ENCODE measurements around the gene GAB2. TPM values are rescaled to one million over a fixed set of nuclear protein-coding genes. Genes with fewer than 3 reads are reported as not detected.
A peak's percentile ranks its signal among the peaks of the same experiment; 100 is the strongest.

Gene GAB2
- polyA plus RNA-seq, 1 donor from 2014 or later, result 4.2 TPM

DNA sequence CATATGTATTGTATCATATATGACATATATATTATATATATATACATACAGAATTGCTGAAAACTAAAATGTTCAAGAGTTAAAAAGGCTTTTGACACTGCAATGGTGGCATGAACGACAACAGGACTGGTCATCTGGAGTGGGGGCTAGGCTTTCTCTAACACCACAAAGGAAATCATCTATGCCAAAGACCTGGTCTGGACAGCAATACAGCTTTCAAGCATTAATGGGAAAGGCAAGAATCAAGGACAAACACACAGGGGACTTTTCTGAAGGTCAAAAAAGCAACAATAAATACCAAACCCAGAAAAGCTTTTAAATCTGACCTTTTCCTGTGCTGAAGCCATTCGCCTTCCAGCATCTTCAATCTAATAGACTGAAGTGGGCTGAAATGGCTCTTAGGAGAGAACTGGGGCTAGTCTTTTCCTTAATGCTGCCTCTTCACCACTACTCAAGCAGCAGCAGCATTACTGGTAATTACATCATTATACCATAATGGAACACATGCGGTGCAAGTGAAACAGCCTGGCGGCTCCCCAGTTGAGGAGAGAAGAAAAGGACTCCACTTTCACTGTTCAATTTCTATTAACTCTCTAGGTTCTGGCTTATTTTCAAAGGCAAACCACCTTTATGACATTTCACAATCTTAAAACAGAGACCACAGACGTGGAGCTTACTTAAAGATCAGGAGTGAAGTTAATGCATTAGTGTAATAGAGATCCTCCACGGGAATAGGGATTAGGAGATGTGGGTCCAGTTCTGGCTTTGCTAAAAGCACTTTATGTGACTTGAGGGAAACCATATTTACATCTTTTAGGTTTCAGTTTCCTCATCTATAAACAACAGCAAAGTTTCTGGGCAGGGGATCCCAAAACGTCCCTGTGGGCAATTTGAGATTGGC lies 63.0 kb downstream of the GAB2 start:
- H3K9me3 Mint-ChIP-seq, result no peaks in the 10 kb centered on the region
- H3K27ac Mint-ChIP-seq, result peak overlapping the region in 1 of 3 donors; percentile 80
- H3K4me3 Mint-ChIP-seq, result peak overlapping the region in 1 of 4 donors; percentile 29
- no peaks in the 10 kb centered on the region for H3K36me3 Mint-ChIP-seq
- H3K27me3 Mint-ChIP-seq, result no peaks in the 10 kb centered on the region
- H3K4me1 Mint-ChIP-seq, result peaks cover 32 to 54% (median 36%) of the 10 kb centered on the region in 3 donors

DNA sequence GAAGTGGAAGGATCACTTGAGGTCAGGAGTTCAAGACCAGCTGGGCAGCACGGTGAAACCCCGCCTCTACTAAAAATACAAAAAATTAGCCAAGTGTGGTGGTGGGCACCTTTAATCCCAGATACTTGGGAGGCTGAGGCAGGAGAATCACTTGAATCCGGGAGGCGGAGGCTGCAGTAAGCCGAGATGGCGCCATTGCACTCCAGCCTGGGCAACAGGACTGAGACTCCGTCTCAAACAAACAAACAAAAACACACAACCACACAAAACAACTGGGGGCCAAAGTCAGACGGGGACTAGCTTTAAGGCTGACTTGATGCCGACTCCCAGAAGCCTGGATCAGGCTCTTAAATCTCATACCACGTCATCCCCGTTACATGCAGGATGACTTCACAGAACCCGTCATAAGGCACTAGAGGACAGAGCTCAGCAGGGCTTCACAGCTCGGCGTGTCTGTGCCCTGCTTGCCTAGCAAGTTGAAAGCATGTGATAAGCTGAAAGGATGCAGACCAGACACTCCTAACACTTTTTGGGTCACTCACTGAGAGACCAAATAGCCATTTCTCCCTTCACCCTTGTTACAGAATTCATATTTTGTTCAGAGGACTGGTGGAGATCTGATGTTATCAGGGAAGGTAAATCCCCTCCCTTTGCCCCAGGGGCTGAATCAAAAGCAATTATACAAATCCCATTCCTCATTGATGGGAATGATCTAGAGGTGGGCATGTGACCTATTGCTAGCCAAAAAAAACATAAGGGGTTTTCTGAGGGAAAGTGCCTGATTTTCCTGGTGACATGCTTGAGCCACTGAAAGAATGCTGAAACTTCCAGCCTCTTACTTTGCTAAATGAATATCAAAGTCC lies 65.4 kb downstream of the GAB2 start:
- H3K36me3 Mint-ChIP-seq, result no peaks in the 10 kb centered on the region
- no peaks in the 10 kb centered on the region for H3K27me3 Mint-ChIP-seq
- peak overlapping the region in 2 of 3 donors; percentile 38 to 68 for H3K27ac Mint-ChIP-seq
- H3K4me1 Mint-ChIP-seq, result peaks cover 41 to 58% (median 45%) of the 10 kb centered on the region in 3 donors
- no peak overlapping the region for H3K4me3 Mint-ChIP-seq
- H3K9me3 Mint-ChIP-seq, result no peaks in the 10 kb centered on the region

- Mint-ChIP-seq H3K27ac (no peak overlapping the region), H3K9me3 (no peaks in the 10 kb centered on the region), H3K4me1 (peaks cover 38 to 53% (median 45%) of the 10 kb centered on the region in 3 donors), H3K4me3 (peak overlapping the region in 2 of 4 donors; percentile 80 to 89), H3K36me3 (peaks cover 2% of the 10 kb centered on the region), H3K27me3 (no peaks in the 10 kb centered on the region)
Observed at GRCh38 chr11:78351193-78351592, 66.4 kb downstream of the GAB2 start.

DNA sequence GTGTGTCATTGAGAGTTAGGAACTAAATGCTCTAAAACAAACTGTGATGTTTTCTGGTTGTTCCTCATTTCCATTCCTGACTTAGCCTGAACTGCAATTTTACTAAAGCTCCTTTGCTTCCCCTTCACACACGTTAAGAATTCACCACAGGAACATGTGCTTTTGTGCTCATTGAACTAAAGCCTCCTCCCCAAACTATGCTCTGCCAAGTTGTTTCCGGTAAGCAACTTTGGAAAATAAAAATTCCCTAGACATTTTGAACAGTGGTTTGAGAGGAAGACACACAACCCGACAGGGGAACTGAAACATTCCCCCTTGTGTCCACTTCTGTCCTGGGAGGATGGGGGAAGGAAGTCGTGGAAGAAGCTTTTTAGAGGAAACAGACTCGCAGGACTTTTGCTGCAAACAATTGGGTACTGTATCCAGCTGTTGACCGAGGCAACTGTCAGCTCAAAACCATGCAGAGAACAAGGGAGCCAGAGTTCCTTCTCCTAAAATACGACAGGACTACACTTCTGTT lies 66.9 kb downstream of the GAB2 start:
- H3K27ac Mint-ChIP-seq, result peak overlapping the region; percentile 44 to 92 (median 80)
- peaks cover 38 to 57% (median 45%) of the 10 kb centered on the region in 3 donors for H3K4me1 Mint-ChIP-seq
- peak overlapping the region; percentile 55 to 89 (median 78) for H3K4me3 Mint-ChIP-seq
- H3K36me3 Mint-ChIP-seq, result peaks cover 2% of the 10 kb centered on the region
- H3K27me3 Mint-ChIP-seq, result no peaks in the 10 kb centered on the region
- H3K9me3 Mint-ChIP-seq, result no peaks in the 10 kb centered on the region

- H3K36me3 Mint-ChIP-seq, result peaks cover 2% of the 10 kb centered on the region
- no peaks in the 10 kb centered on the region for H3K9me3 Mint-ChIP-seq
- H3K4me1 Mint-ChIP-seq, result peaks cover 37 to 58% (median 43%) of the 10 kb centered on the region in 3 donors
- peak overlapping the region; percentile 55 to 89 (median 78) for H3K4me3 Mint-ChIP-seq
- H3K27me3 Mint-ChIP-seq, result no peaks in the 10 kb centered on the region
- H3K27ac Mint-ChIP-seq, result peak overlapping the region; percentile 44 to 92 (median 80)
Observed at GRCh38 chr11:78350091-78350645, 67.5 kb downstream of the GAB2 start.

DNA sequence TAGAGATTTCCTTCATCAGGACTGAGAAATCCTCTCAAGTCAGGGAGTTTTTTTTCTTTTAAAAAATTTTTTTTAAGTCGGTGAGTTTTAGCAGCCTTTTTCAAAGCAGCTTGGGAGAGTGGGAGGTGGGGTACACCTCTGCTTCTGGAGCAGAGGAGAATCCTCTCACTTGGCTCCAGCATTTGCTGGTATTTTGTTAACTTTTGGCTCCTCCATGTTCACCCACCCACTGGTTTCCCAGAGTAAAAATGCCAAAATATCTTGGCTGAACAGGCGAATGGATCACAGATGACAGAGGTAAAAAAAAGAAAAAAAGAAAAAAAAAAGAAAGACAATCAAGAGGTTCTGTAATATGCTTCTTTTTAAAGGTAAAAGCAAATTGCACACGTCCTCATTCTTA lies 68.0 kb downstream of the GAB2 start:
- H3K4me3 Mint-ChIP-seq, result peak overlapping the region in 1 of 4 donors; percentile 80
- no peaks in the 10 kb centered on the region for H3K27me3 Mint-ChIP-seq
- peaks cover 31 to 52% (median 39%) of the 10 kb centered on the region in 3 donors for H3K4me1 Mint-ChIP-seq
- H3K36me3 Mint-ChIP-seq, result peaks cover 2% of the 10 kb centered on the region
- peak overlapping the region in 1 of 3 donors; percentile 92 for H3K27ac Mint-ChIP-seq
- H3K9me3 Mint-ChIP-seq, result no peaks in the 10 kb centered on the region

GRCh38 chr11:78349114-78349513 lies 68.5 kb downstream of the GAB2 start:
- H3K36me3 Mint-ChIP-seq, result peaks cover 2% of the 10 kb centered on the region
- H3K4me3 Mint-ChIP-seq, result no peak overlapping the region
- peaks cover 31 to 50% (median 38%) of the 10 kb centered on the region in 3 donors for H3K4me1 Mint-ChIP-seq
- no peaks in the 10 kb centered on the region for H3K9me3 Mint-ChIP-seq
- H3K27ac Mint-ChIP-seq, result no peak overlapping the region
- no peaks in the 10 kb centered on the region for H3K27me3 Mint-ChIP-seq

- Mint-ChIP-seq H3K27ac (no peak overlapping the region), H3K9me3 (no peaks in the 10 kb centered on the region), H3K36me3 (peaks cover 2% of the 10 kb centered on the region), H3K4me3 (peak overlapping the region in 1 of 4 donors; percentile 19), H3K4me1 (peaks cover 33 to 45% (median 35%) of the 10 kb centered on the region in 3 donors), H3K27me3 (no peaks in the 10 kb centered on the region)
Observed at GRCh38 chr11:78347956-78348355, 69.7 kb downstream of the GAB2 start.

- Mint-ChIP-seq H3K36me3 (peaks cover 2% of the 10 kb centered on the region), H3K4me3 (no peak overlapping the region), H3K4me1 (peaks cover 31 to 39% (median 36%) of the 10 kb centered on the region in 3 donors), H3K27ac (no peak overlapping the region), H3K27me3 (no peaks in the 10 kb centered on the region), H3K9me3 (no peaks in the 10 kb centered on the region)
Observed at GRCh38 chr11:78346799-78347198, 70.8 kb downstream of the GAB2 start.

- H3K9me3 Mint-ChIP-seq, result no peaks in the 10 kb centered on the region
- no peaks in the 10 kb centered on the region for H3K27me3 Mint-ChIP-seq
- peaks cover 2% of the 10 kb centered on the region for H3K36me3 Mint-ChIP-seq
- peaks cover 26 to 45% (median 27%) of the 10 kb centered on the region in 3 donors for H3K4me1 Mint-ChIP-seq
- H3K27ac Mint-ChIP-seq, result no peak overlapping the region
- no peak overlapping the region for H3K4me3 Mint-ChIP-seq
Observed at GRCh38 chr11:78345450-78345849, 72.2 kb downstream of the GAB2 start.

DNA sequence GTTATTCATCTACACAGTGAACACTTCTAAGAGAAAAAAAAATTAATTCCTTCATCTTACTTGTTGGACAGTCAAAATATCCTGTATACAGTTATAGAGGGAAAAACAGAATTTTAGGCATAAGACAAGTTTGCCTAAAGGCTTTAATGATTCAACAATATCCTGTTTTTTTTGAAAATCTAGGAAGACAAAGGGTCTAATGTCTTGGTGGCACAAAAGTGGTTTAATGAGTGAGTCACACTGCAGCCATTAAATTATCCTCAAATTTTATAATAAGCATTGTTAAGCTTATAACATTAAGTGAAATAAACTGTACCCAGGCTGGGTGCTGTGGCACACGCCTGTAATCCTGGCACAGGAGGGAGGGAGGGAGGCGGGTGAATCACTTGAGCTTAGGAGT lies 72.9 kb downstream of the GAB2 start:
- Mint-ChIP-seq H3K4me3 (peak overlapping the region in 1 of 4 donors; percentile 19), H3K27me3 (no peaks in the 10 kb centered on the region), H3K27ac (no peak overlapping the region), H3K4me1 (peaks cover 21 to 45% (median 27%) of the 10 kb centered on the region in 3 donors), H3K36me3 (peaks cover 2% of the 10 kb centered on the region), H3K9me3 (no peaks in the 10 kb centered on the region)

GRCh38 chr11:78344094-78344493 lies 73.5 kb downstream of the GAB2 start:
- H3K27ac Mint-ChIP-seq, result peak overlapping the region in 1 of 3 donors; percentile 58
- H3K4me1 Mint-ChIP-seq, result peaks cover 18 to 47% (median 31%) of the 10 kb centered on the region in 3 donors
- peaks cover 2% of the 10 kb centered on the region for H3K36me3 Mint-ChIP-seq

GRCh38 chr11:78343303-78343702 lies 74.3 kb downstream of the GAB2 start:
- no peaks in the 10 kb centered on the region for H3K27me3 Mint-ChIP-seq
- H3K36me3 Mint-ChIP-seq, result peaks cover 2% of the 10 kb centered on the region
- no peaks in the 10 kb centered on the region for H3K9me3 Mint-ChIP-seq
- no peak overlapping the region for H3K4me3 Mint-ChIP-seq
- H3K4me1 Mint-ChIP-seq, result peaks cover 16 to 40% (median 26%) of the 10 kb centered on the region in 3 donors
- H3K27ac Mint-ChIP-seq, result no peak overlapping the region

More at GRCh38 chr11:78344094-78344493, 73.5 kb downstream of the GAB2 start:
- no peaks in the 10 kb centered on the region for H3K9me3 Mint-ChIP-seq
- no peaks in the 10 kb centered on the region for H3K27me3 Mint-ChIP-seq
- H3K4me3 Mint-ChIP-seq, result no peak overlapping the region

DNA sequence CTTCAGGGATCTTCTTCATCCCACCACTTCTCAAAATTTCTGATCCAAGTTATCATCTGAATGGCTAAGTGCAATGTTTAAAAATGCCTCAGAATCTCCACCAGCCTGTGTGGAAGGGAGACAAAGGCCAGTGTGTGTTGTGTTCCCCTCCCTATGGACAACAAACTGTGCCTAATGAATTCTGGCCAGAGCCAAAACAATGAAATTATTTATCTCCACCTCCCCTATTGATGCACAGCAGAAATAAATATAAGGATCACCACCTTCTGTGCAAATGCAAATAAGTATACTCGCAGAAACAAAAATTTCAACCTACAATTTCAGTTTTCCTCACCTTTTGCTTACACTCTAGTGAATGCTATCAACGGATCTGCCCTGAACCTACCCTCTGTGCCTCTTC lies 75.8 kb downstream of the GAB2 start:
- H3K4me3 Mint-ChIP-seq, result no peak overlapping the region
- H3K27me3 Mint-ChIP-seq, result no peaks in the 10 kb centered on the region
- peaks cover 1% of the 10 kb centered on the region for H3K36me3 Mint-ChIP-seq
- H3K4me1 Mint-ChIP-seq, result peaks cover 21 to 46% (median 38%) of the 10 kb centered on the region in 3 donors
- H3K9me3 Mint-ChIP-seq, result no peaks in the 10 kb centered on the region
- H3K27ac Mint-ChIP-seq, result peak overlapping the region in 1 of 3 donors; percentile 34

Data from IgD-negative memory B cell (primary cell).